Heart left ventricle (tissue), 13 donors: Measurements from ENCODE around the gene SGSM2.

ENCODE experiments used
- POLR2A ChIP-seq, 2 donors: fragments of 450-650 bp; IDR thresholded peaks; one replicate each; pipeline ENCODE4 v1.6.1; 2017; ENCODE audit warnings: antibody characterized with exemption in 2 of 2, mild to moderate bottlenecking in 2 of 2, moderate library complexity in 2 of 2
- TF ChIP-seq, protein P1 (sequence below), 12 donors: fragments of 200-600 bp; sonication (generic) in 4 of 12; IDR thresholded peaks; one replicate each; pipeline versions ENCODE4 v1.5.0 to v1.8.0; 2018 to 2022; ENCODE audit warnings: antibody characterized with exemption in 12 of 12, mild to moderate bottlenecking in 5 of 12
- donor health status: ischemic (EF 13 %, LVEDD 7.1; RV severe dilation, severe dysfunction).
- donor health status: DM: no; HTN: yes; CAD: no.
- donor health status: DM: no; HTN: no; CAD: no.
- donor health status: ischemic (EF 25% LVEDD 6.9; RV normal size, moderate dysfunction).
- donor health status: ischemic (EF 25% LVEDD 5.7; RV mildly dilated, moderate dysfunction).
- donor health status: ischemic (EF 35%, LVEDD 5.7; RV mildly dilated, moderate dysfunction).
- donor health status: nonischemic (EF 11% LVEDD 7.7; RV severe dilation, severe dysfunction).
- donor health status: DM: yes; HTN: yes; CAD: no.
- donor health status: PGD.
- donor health status: ischemic (EF 29% LVEDD 5.4; RV normal size, mild dysfunction).
- donor health status: nonischemic (EF 23%, LVEDD 6.1; RV moderate dilation, normal function).

DNA sequence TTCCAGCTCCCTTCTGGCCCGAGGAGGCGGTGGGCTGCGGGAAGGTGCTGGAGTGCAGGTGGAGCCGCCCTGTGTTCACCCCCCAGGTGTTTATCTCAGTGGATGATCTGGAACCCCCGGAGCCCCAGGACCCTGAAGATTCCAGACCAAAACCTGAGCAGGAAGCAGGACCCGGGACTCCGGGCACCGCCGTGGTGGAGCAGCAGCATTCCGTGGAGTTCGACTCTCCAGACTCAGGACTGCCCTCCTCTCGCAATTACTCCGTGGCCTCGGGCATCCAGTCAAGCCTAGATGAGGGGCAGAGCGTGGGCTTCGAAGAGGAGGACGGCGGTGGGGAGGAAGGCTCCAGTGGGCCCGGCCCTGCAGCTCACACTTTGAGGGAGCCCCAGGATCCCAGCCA, 38.1 kb downstream of the SGSM2 start:
- TF ChIP-seq, protein P1, sequence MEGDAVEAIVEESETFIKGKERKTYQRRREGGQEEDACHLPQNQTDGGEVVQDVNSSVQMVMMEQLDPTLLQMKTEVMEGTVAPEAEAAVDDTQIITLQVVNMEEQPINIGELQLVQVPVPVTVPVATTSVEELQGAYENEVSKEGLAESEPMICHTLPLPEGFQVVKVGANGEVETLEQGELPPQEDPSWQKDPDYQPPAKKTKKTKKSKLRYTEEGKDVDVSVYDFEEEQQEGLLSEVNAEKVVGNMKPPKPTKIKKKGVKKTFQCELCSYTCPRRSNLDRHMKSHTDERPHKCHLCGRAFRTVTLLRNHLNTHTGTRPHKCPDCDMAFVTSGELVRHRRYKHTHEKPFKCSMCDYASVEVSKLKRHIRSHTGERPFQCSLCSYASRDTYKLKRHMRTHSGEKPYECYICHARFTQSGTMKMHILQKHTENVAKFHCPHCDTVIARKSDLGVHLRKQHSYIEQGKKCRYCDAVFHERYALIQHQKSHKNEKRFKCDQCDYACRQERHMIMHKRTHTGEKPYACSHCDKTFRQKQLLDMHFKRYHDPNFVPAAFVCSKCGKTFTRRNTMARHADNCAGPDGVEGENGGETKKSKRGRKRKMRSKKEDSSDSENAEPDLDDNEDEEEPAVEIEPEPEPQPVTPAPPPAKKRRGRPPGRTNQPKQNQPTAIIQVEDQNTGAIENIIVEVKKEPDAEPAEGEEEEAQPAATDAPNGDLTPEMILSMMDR (IDR thresholded peaks at IDR 0.05), result no peak
- TF ChIP-seq POLR2A (IDR thresholded peaks at IDR 0.05), result no peak
